ENCODE results near the gene OGFOD3. TPM values are rescaled to one million over a fixed set of nuclear protein-coding genes. Genes with fewer than 3 reads are reported as not detected.

OGFOD3 gene
- total RNA-seq, 1 donor from 2014 or later = 19.9 TPM

- Mint-ChIP-seq H3K36me3 (ENCODE audit: low read depth) (no peaks in the 10 kb centered on the region), H3K27ac (ENCODE audit: unreplicated experiment) (no peak overlapping the region), H3K4me1 (ENCODE audit: low read depth) (peaks cover 3% of the 10 kb centered on the region), H3K9me3 (ENCODE audit: low read depth) (no peaks in the 10 kb centered on the region), H3K27me3 (ENCODE audit: low read depth) (no peaks in the 10 kb centered on the region), H3K4me3 (ENCODE audit: unreplicated experiment) (no peak overlapping the region)
- no peak for DNase-seq (ENCODE audit: low spot score)
- no peak for TF ChIP-seq CTCF (IDR thresholded peaks at IDR 0.05)
These were observed 20.2 kb upstream of the OGFOD3 start for GRCh38 chr17:82438401-82439193.

GRCh38 chr17:82437325-82437668 lies 18.9 kb upstream of the OGFOD3 start:
- DNase-seq (ENCODE audit: low spot score) = no peak
- no peak overlapping the region for H3K27ac Mint-ChIP-seq (ENCODE audit: unreplicated experiment)
- H3K4me1 Mint-ChIP-seq (ENCODE audit: low read depth) = peaks cover 3% of the 10 kb centered on the region
- no peak for TF ChIP-seq CTCF (IDR thresholded peaks at IDR 0.05)
- H3K36me3 Mint-ChIP-seq (ENCODE audit: low read depth) = no peaks in the 10 kb centered on the region
- no peaks in the 10 kb centered on the region for H3K27me3 Mint-ChIP-seq (ENCODE audit: low read depth)
- no peak overlapping the region for H3K4me3 Mint-ChIP-seq (ENCODE audit: unreplicated experiment)
- H3K9me3 Mint-ChIP-seq (ENCODE audit: low read depth) = no peaks in the 10 kb centered on the region

GRCh38 chr17:82436601-82437324 lies 18.4 kb upstream of the OGFOD3 start:
- H3K27me3 Mint-ChIP-seq (ENCODE audit: low read depth) = no peaks in the 10 kb centered on the region
- no peak for DNase-seq (ENCODE audit: low spot score)
- no peaks in the 10 kb centered on the region for H3K9me3 Mint-ChIP-seq (ENCODE audit: low read depth)
- H3K4me1 Mint-ChIP-seq (ENCODE audit: low read depth) = peaks cover 3% of the 10 kb centered on the region
- no peak for TF ChIP-seq CTCF (IDR thresholded peaks at IDR 0.05)
- H3K36me3 Mint-ChIP-seq (ENCODE audit: low read depth) = no peaks in the 10 kb centered on the region
- no peak overlapping the region for H3K4me3 Mint-ChIP-seq (ENCODE audit: unreplicated experiment)
- H3K27ac Mint-ChIP-seq (ENCODE audit: unreplicated experiment) = no peak overlapping the region

- no peak for TF ChIP-seq CTCF (IDR thresholded peaks at IDR 0.05)
- peaks cover 3% of the 10 kb centered on the region for H3K4me1 Mint-ChIP-seq (ENCODE audit: low read depth)
- no peak overlapping the region for H3K4me3 Mint-ChIP-seq (ENCODE audit: unreplicated experiment)
- H3K9me3 Mint-ChIP-seq (ENCODE audit: low read depth) = no peaks in the 10 kb centered on the region
- DNase-seq (ENCODE audit: low spot score) = no peak
- no peaks in the 10 kb centered on the region for H3K27me3 Mint-ChIP-seq (ENCODE audit: low read depth)
- H3K27ac Mint-ChIP-seq (ENCODE audit: unreplicated experiment) = no peak overlapping the region
- H3K36me3 Mint-ChIP-seq (ENCODE audit: low read depth) = no peaks in the 10 kb centered on the region
These were observed 17.5 kb upstream of the OGFOD3 start for GRCh38 chr17:82435601-82436583.

GRCh38 chr17:82435103-82435502 lies 16.7 kb upstream of the OGFOD3 start:
- no peaks in the 10 kb centered on the region for H3K9me3 Mint-ChIP-seq (ENCODE audit: low read depth)
- DNase-seq (ENCODE audit: low spot score) = no peak
- no peak overlapping the region for H3K4me3 Mint-ChIP-seq (ENCODE audit: unreplicated experiment)
- no peaks in the 10 kb centered on the region for H3K27me3 Mint-ChIP-seq (ENCODE audit: low read depth)
- H3K27ac Mint-ChIP-seq (ENCODE audit: unreplicated experiment) = no peak overlapping the region
- no peak for TF ChIP-seq CTCF (IDR thresholded peaks at IDR 0.05)
- H3K36me3 Mint-ChIP-seq (ENCODE audit: low read depth) = no peaks in the 10 kb centered on the region
- H3K4me1 Mint-ChIP-seq (ENCODE audit: low read depth) = peaks cover 3% of the 10 kb centered on the region
